Superior temporal gyrus (tissue), 1 donor: ENCODE data around the gene NAA40.

Experiments
- DNase-seq: peaks from one replicate; pipeline ENCODE4 v3.0.0-alpha.2; 2016; ENCODE audit errors: extremely low spot score

Gene NAA40

DNA sequence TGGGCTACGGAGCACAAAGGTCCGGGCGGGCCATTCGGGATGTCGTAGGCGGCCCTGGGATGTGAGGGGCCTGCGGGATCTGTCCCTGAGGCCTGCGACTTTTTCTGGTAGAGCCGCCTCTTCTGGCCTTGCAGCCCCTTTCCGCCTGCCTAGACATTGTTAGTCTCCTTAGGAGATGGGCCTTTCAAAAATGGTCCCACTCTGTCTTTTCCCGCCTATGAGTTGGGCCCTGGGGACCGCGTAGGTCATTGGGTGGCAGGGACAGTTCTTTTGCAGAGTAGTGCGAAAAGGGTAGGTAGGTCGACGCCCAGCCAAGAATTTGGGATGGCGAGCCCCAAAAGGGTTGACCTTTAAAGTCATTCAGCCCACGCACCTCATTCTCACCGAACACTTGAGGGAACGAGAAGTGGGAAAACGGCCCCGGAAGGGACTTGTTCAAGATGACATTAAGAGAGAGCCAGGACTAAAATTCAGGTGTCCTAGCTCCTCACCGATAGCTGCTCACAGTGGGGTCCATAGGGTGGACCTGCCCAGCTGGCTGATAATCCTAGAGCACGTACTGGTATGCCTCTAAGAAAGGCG, 48.2 kb downstream of the NAA40 start:
- no peak for DNase-seq

- no peak for DNase-seq
Observed at GRCh38 chr11:63991558-63991957, 52.8 kb downstream of the NAA40 start.

DNA sequence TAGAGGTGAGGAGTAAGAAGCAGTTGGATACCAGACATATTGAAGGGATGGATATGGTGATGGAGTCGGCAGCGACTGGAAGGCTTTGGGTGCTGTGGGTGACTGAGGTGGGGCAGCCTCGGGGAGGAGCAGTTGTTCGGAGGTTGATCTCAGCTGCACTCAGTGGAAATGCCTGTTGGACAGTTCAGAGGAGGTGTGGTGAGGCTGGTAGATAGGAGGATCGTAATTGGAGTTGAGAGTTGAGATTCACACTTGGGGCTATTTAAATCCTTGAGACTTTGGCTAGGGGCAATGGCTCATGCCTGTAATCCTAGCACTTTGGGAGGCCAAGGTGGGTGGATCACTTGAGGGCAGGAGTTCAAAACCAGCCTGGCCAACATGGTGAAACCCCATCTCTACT, 54.3 kb downstream of the NAA40 start:
- DNase-seq = no peak

GRCh38 chr11:63993993-63994392, 55.2 kb downstream of the NAA40 start:
- no peak for DNase-seq

DNA sequence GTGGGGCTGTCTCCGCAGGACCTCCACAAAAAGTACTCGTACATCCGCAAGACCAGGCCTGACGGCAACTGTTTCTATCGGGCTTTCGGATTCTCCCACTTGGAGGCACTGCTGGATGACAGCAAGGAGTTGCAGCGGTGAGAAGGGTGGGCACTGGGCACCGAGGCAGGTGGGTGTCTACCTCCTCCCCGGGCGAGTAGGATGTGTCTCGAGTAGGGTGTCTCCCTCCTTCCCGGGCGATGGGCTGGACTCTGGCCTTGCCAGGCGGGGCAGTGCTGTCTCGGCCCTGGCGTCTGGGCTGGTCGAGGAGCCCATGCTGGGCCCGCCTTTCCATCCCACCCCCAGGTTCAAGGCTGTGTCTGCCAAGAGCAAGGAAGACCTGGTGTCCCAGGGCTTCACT, 57.7 kb downstream of the NAA40 start:
- DNase-seq = no peak

DNA sequence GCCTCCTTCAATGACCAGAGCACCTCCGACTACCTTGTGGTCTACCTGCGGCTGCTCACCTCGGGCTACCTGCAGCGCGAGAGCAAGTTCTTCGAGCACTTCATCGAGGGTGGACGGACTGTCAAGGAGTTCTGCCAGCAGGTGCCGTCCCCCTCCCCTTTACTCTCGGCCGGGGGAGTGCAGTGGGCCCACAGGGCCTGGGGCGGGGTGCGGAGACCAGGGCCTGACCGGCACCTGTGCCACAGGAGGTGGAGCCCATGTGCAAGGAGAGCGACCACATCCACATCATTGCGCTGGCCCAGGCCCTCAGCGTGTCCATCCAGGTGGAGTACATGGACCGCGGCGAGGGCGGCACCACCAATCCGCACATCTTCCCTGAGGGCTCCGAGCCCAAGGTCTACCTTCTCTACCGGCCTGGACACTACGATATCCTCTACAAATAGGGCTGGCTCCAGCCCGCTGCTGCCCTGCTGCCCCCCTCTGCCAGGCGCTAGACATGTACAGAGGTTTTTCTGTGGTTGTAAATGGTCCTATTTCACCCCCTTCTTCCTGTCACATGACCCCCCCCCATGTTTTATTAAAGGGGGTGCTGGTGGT, 58.4 kb downstream of the NAA40 start:
- DNase-seq = no peak

GRCh38 chr11:63997801-63998337, 59.1 kb downstream of the NAA40 start:
- DNase-seq = no peak

DNA sequence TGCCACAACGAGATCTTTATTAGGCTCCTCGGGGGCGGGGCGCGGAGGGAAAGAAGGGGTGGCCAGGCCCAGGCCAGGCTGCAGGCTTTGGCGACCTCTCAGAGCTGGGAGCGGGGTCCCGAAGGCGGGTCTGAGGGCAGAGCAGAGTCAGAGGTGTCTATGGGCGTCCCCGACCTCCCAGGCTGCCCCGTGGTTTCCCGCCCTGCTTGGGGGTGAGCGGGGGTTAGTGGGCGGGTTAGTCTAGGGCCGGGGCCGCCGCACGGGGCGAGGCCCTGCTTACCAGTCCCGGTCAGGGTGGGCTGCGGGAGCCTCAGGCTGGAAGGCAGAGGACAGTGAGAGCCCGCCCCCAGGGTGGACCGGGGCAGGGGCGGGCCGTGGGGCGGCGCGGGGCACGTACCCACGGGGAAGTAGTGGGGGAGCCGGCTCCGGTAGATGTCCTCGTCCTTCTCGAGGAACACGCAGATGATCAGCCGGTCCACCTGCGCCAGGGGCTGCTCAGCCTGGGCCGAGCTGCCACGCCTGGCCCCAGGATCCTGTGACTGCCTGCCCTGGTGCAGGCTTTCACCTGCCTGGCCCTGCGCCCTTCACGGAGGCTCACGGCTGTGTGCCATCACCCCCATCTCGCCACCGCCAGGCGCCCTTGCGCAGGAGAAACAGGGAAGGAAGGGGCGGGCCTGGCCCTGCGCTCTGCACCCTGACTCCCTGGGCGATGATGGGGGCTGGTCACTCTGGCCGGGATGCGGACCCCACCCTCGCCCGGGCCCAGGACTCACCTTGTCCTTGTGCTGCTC, 60.0 kb downstream of the NAA40 start:
- DNase-seq = no peak

GRCh38 chr11:63999349-64000025, 60.7 kb downstream of the NAA40 start:
- DNase-seq = no peak

- peak; percentile 70 for DNase-seq
Observed at GRCh38 chr11:64000026-64000739, 61.4 kb downstream of the NAA40 start.

- DNase-seq = no peak
Observed at GRCh38 chr11:64000740-64001483, 62.1 kb downstream of the NAA40 start.

DNA sequence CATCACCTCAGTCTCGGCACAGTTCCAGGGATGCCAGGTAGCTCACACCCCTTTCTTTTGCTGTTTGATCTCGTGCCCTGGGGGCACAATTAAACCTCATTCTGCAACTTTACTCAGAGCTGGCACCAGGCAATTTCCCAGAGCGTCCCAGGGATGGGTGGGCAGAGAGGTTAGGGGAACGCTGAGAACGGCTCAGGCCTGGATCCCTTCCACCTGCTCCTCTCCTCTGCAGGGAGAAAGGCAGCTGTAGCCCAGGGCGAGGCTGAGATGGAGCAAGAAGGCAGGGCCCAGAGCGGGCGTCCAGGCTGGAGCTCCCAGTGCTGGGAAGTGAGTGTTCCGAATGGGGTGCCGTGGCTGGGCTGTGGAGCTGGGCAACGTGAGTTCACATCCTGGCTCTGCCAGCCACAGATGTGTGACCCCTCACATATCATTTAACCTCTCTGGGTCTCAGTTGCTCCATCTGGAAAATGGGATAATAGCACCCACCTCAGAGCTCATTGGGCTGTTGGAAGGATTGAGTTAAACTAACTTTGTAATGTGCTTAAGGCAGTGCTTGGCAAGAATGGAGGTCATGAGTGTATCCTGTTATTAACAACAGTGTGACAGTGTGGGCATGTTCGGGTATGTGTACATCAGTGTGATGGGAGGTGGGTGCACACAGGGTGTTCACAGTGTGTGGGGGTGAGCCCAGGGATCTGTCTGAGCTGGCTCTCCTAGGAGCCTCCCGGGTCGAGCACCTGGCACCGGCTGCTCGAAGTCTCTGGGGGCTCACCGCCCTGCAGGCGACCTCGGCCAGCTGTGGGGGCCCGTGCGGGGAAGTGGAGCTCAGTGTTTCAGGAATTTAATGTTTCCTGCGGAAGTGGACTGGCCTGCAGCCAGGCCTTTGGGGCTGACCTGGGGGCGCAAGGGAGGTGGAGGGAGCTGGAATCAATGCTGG, 63.0 kb downstream of the NAA40 start:
- DNase-seq = no peak

DNA sequence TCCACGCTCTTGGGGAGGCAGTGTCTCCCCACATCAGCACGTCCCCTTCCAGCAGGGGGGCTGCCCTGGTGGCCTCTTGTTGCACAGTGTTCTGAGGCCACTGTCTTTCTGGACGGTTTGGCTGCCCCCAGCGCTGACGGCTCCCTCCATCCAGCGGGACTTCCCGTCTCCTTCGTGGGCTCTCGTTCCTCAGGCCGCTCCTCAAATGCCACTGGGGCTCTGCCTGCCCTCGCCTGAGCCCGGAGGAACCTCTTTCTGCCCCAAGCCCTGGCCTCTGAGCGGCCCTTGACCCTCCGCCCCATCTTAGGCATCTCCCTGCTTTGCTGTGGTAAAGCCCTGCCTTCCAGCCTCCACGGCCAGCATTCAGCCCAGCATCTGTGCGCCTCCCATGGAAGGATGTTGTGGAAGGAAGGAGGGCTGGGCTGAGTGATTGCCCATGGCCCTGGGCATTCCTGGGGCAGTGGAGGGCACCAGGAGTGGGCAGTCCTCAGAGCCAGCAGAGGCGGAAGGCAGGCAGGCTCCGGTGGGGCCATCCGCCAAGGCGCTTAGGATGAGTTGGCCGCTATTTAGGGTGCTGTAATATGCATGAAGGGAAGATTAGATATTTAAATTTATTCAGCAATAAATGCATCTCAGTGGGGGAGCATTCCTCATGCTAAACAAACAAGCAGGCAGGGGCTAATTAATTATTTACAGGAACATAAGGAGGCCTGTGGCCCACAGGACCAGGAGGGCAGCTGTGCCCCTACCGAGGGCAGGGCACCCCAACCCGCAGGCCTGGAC, 65.2 kb downstream of the NAA40 start:
- DNase-seq = no peak

DNA sequence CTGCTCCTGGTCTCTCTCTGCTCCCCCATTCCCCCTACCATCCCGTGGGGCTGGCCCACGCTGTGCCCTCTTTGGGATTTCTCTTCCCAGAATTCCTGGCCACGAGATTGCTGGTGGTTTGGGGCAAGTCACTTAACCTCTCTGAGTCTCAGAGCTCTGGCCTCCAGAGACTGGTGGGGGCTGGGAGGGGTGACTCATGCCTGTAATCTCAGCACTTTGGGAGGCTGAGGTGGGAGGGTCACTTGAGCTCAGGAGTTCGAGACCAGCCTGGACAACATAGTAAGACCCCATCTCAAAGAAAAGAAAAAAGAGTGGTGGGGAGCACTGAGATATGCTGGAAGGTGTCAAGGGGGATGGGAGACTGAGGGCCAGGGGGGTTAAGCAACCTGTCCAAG, 65.8 kb downstream of the NAA40 start:
- DNase-seq = no peak

DNA sequence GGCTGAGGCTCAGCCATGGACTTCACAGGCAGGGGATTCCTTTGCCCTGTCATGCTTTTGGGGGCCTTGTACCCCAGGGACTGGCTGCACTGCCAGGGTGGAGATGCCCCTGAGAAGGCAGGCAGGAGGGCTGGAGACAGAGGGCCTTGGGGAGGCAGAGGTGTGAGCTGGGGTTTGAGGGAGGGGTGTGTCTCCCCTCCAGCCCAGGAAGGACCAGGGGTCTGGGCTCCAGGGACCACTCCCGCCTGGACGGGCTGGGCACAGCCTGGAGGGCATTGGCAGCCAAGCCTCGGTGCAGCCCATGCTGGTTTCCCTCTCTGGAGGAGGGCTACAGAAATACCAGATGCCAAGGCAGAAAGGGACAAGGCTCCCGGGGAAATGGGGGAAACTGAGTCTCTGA, 66.9 kb downstream of the NAA40 start:
- DNase-seq = no peak

- no peak for DNase-seq
Observed at GRCh38 chr11:64006398-64006797, 67.6 kb downstream of the NAA40 start.
